GM20431 (cell line): ENCODE results near the gene ESYT3.
"Not testable (repeated sequence)": the region's sequence is repeated elsewhere in the genome, so short reads cannot be mapped to it uniquely, and the experiment has no call there.

Experiments
- in situ Hi-C: fragments of 300-500 bp; cut with MseI, MboI; formaldehyde crosslinking; loops from one replicate; pipeline ENCODE4 v1.15.0; 2020; ENCODE audit warnings: low sequenced_read_pairs; ENCODE audit not compliant: unreplicated experiment

The ESYT3 gene

DNA sequence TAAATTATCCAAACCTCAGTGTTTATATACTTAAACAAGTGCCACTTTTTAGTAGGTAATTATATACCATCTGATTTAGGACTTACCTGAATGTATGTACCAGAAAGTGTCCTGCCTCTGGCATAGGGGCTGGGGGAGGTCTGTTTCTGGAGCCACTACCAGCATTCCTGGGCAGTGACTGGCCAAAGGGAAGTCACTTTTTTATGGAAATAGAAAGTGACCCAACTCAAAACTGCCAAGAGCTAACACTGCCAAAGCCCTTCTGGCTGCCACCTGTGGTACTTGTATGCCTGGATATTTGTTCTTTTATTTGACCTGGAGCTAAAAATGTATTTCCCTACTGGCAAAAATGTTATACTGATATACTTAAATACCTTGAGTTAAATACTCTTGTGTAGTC lies 42.7 kb downstream of the ESYT3 start:
- in situ Hi-C loops = loop anchor here (10.0 kb wide), 1 partner anchor 438 kb away; no protein-coding TSS in a partner anchor

DNA sequence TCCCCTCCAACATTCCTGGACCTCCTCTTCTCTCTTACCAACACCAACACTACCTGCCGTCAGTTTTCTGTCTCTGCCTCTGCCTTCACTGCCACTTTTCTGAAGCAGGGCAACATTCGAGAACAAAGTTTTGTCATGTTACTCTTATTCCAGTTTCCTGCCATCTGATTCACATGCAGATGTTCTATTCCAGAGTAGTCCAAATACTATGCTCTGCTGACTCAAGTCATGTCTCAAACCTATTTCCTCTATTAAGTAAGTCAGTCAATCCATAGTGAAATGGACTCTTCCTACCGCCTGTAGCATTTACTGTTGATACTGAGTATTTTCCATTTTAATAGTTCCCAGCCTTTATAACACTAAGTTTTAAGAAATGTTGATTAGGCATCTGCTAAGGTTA lies 43.4 kb downstream of the ESYT3 start:
- in situ Hi-C loops = loop anchor here (10.0 kb wide), 1 partner anchor 437 kb away; no protein-coding TSS in a partner anchor

DNA sequence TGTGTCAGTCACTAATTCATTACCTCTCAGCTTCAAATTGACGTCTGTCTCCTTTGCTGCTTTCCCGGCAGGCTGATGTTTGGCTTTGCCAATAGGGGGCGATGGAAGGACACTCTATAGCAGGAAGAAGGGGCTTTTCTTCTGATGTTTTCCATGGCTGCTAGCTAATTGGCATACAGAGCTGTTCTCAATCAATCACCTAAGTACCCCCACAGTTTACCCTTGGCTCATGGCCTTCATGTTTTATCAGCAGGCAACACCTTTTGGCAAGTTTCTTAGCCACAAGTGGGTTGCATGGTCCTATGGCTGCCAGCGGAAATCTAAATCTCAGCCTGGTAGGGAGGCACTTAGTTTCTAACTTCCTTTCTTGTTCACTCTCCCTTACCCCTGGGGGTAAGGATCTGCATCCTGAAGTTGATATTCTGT lies 45.0 kb downstream of the ESYT3 start:
- in situ Hi-C loops = loop anchor here (10.0 kb wide), 1 partner anchor 435 kb away; no protein-coding TSS in a partner anchor

DNA sequence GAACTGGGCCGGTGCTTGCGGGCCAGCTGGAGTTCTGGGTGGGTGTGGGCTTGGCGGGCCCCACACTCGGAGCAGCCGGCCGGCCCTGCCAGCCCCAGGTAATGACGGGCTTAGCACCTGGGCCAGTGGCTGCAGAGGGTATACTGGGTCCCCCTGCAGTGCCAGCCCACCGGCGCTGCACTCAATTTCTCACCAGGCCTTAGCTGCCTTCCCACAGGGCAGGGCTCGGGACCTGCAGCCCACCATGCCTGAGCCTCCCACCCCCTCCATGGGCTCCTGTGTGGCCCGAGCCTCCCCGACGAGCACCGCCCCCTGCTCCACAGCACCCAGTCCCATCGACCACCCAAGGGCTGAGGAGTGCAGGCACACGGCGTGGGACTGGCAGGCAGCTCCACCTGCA lies 50.3 kb downstream of the ESYT3 start:
- in situ Hi-C loops = not testable (repeated sequence)

DNA sequence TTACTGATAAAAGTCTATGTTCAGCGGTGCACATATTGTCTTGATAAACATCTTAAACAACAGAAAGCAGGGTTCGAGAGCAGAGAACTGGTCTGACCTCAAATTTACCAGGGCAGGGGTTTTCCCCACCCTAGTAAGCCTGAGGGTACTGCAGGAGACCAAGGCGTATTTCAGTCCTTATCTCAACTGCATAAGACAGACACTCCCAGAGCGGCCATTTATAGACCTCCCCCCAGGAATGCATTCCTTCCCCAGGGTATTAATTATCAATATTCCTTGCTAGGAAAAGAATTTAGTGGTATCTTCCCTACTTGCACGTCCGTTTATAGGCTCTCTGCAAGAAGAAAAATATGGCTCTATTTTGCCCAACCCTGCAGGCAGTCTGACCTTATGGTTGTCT lies 52.2 kb downstream of the ESYT3 start:
- in situ Hi-C loops = not testable (repeated sequence)

DNA sequence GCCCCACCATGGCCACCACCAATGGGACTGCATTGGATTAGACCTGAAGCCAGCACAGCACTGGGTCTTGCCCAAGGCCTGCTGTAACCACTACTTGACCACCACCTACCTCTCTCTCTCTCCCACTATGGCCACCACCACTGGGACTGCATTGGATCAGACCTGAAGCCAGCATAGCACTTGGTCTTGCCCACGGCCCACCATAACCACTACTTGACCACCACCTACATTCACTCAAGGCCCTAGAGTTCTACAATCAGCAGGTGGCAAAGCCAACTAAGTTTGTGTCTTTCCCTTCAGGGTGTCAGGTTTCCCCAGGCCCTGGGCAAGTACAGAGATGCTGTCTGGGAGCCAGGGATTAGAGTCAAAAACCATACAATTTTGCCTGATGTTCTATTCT lies 57.6 kb downstream of the ESYT3 start:
- in situ Hi-C loops = no loop called here

DNA sequence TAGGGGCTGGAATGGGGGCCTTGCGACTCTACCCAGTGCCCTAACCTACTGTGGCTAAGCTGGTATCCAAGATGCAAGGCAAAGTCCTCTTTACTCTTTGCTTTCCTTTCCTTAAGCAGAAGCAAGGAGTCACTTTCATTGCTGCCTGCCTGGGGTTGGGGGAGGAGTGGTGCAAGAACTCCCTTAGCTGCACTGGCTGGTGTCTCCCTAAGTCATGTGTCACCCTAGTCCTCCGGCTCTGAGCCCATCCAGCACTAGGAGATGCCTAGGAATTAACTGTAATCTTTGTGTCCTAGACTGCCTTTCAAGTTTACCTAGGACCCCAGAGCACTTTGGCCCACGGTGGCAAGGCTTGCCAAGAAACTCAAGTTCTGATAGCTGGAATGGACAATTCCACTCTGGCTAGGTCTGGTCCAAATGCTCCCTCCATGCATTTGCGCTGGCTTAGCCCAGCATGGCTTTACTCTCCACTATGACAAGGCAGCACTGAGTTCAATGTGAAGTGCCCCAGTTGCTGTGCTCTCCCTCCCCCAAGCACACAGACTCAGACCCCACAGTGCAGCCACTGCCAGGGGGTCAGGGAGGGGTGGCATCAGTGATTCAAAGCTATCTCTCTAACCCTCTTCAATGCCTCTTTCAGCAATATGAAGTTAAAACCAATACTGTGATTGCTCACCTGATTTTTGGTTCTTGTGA lies 58.7 kb downstream of the ESYT3 start:
- in situ Hi-C loops = no loop called here

DNA sequence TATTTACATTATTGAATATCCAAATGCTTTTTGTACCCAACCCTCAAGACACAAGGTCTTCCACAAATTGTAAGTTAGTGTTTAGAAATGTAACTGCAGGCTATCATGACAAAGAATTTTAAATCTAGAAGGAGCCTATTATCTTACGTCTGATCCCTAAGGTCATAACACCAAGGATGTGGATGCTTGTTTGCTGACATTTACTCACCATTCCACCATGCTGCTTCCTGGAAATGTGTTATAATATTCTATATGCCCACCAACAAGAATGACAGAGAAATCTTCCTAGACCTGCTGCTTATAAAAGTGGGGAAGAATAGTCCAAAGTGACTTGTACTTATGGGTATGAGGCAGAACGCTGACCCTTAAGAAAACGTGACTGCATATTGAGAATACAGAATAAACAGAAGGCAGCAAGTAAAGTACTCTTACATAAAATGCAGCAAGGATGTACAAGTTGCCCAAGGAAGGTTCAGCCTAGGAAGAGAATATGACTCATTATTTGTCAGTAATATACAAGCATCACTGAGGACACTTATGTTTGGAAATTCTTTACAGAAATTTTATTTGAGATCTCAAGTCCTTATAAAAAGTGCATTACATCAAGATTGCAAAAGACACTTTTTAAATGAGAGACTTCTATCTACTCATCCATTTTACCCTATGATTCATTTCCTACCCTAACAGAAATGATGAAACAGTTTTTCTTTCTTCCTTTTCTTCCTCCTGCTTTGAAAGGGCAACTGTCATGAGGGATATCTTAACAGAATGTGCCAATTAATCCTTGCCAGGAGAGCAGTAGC lies 59.6 kb downstream of the ESYT3 start:
- in situ Hi-C loops = no loop called here

DNA sequence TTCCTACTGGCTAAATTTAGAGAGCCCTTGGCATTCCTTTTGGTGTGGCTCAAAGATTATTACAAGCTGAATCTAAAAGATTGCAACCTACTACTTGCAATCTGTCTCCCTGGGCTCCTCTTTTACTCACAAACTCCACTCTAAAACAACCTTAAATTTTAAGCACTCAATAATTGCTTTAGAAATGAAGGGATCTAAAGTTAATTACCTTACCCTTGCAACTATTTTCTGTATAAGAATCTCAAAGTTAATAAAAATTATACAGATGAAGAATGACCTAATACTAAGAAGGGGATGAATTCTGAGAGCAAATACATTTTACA lies 60.2 kb downstream of the ESYT3 start:
- in situ Hi-C loops = no loop called here

DNA sequence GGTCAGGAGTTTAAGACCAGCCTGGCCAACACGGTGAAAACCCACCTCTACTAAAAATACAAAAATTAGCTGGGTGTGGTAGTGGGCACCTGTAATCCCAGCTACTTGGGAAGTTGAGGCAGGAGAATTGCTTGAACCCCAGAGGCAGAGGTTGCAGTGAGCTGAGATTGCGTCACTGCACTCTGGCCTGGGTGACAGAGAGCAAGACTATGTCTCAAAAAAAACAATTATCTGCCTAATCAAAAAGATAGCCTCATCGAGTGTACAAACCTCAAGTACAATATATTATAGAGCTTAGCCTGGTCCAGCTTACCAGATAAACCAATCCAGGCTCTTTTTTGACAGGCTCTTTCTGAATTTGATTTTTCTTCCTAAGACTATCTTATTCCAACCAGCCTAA lies 61.2 kb downstream of the ESYT3 start:
- in situ Hi-C loops = not testable (repeated sequence)

DNA sequence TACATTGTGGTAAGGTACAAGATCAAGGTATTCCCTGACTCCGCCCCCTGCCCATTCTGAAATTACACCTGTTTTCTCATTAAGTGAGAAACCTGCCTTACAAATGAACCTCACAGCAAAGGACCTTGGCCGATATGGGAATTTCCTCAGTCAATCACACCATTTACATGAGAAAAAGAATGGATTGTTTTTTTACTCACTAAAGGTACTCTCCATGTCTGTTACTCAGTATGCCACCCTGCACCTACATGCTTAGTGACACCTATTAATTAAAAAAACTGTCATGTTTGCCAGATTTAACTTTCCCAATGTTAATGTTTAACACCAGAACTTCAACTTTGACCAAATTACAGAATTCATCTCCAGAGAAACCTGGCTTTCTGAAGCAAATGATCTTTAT lies 62.0 kb downstream of the ESYT3 start:
- in situ Hi-C loops = no loop called here

DNA sequence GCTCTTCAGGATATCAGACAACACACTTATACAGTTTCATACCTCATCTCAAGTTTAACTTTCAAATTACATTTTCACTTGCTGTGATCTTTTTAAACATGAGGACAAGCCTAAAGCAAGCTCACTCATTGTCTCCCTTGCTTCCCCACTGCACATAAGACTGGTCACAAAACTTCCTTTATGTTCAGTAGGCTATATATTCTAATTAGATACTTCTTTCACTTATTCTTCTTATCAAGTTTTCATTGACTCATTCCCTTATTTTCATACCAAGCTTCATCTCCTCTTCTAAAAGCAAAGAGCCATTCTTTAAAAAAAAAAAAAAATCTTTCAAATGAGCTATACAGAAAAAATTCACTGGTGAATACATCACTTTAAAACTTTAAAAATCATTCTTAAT lies 62.6 kb downstream of the ESYT3 start:
- in situ Hi-C loops = no loop called here

DNA sequence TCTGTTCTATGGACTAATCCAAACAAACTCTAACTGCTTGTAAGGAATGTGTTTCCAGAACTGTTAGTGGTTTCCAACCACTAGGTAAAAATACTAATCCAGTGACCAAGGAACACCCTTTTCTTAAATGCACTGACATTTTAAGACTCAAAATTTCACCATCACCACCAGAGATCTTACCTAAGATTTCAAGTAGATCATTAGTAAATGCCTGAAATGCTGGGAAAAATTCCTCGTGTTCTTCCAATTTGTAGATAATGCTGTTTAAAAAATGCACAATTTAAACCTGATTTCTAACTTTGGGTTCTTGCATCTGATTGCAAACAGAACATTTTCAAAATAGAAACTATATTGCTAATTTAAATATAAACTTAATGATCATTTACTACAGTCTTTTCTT lies 63.4 kb downstream of the ESYT3 start:
- in situ Hi-C loops = no loop called here

DNA sequence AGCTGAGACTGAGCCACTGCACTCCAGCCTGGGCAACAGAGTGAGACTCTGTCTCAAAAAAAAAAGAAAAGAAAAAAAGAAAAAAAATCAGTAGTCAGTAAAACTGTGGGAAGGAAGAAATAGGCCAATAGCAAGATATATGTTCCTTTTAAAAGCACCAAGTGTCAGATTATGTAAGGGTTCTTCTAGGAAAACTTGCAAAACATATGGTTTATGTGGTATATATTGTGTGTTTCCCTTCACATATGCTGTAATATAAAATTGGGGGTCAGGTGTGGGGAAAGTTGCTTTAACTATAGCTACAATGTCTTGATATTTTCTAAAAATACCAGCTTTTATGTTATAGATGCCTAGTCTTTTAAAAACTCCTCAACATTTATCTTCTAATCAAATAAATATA lies 64.6 kb downstream of the ESYT3 start:
- in situ Hi-C loops = no loop called here

DNA sequence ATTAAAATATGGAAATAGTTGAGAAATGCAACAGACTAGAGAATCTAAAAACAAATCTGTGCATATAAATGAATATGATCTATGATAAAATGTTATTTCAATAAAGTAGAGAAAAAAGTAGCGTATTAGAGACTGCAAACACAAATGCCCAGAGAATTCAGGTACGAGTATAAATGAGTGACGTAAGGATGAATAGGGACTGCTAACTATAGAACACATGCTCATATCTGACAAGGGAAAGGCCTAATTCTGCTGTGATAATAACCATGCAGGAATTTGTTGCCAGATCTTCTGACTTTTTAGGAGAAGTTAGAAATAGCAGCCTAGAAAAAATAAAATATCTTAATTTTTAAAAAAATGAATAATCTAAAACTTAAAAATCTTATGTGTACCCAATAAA lies 73.1 kb downstream of the ESYT3 start:
- in situ Hi-C loops = no loop called here

DNA sequence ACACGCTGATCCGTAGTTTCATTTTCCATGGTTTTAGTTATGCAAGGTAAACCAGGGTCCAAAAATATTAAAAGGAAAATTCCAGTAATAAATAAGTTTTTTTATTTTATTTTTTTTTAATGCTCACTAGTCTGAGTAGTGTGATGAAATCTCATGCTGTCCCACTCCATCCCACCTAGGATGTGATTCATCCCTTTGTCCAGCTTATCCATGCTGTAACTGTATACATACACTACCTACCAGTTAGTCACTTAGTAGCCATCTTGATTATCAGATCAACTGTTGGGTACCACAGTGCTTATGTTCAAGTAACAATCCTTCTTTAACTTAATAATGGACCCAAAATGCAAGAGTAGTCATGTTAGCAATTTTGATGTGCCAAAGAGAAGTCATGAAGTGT lies 75.2 kb downstream of the ESYT3 start:
- in situ Hi-C loops = no loop called here

DNA sequence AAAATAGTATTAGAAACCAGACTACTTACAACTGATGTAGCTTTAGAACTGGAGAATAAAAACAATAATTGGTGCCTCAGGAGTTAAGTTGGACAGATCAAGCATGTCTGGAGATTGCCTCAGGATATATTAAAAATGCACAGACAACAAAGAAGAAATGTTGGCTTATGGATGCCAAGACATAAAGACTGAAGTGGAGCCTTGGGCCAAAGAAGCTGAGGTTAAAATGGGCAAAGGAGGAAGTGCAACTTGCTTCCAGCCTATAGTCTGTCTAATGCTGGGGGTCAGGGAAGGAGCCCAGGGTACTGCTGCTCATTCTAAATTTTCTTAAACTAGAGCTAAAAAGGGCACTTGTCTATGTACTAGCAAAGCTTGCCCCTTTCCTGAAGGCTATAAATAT lies 77.5 kb downstream of the ESYT3 start:
- in situ Hi-C loops = no loop called here

DNA sequence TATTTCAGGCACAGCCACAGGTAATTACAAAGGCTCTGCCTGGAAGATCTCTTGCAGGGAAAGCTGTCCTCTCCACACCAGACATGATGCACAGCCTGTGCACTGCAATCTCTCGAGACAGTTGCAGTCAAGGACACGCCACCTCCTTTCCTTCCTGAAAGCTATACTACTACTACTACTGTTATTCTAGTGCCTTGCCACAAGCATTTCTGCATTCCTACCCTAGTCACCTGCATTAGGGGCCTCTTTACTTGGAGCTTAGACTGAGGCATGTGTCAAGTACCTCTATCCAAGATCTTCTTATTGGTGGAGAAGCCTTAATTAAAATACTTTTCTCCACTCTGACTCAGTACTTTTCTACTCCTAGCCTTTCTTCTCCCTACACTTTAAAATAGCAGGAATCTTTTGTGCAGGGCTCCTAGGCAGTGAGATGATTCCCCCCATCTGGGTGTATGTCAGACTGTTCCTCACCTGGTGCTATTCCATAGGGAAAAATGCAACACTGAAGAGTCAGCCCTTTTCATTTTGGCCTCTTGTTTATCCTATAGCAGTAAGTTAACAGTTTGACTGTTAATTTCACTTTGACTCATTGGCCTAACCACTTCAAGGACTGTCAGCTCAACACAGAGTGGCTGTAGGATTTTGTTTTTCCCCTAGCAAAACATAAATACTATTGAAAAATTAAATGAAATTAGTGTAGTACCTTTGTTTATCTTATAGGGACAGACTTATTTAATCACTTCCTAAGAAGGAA lies 78.9 kb downstream of the ESYT3 start:
- in situ Hi-C loops = no loop called here

DNA sequence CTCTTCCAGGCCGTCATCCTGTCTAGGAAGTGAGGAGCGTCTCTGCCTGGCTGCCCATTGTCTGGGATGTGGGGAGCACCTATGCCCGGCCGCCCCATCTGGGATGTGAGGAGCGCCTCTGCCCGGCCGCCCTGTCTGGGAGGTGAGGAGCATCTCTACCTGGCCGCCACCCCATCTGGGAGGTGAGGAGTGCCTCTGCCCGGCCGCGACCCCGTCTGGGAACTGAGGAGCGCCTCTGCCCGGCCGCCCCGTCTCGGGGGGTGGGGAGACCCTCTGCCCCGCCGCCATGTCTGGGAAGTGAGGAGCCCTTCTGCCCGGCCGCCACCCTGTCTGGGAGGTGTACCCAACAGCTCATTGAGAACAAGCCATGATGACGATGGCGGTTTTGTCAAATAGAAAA lies 87.0 kb downstream of the ESYT3 start:
- in situ Hi-C loops = not testable (repeated sequence)
